Psoas muscle (tissue), 8 donors: ENCODE data around the gene TEX2. TPM values are rescaled to one million over a fixed set of nuclear protein-coding genes. Genes with fewer than 3 reads are reported as not detected.

Experiments
- ATAC-seq, 4 donors: fragments of 200-7000 bp; cut with Tn5 transposase; one replicate each; pipeline ENCODE4 v1.9.1; 2020; ENCODE audit warnings: moderate library complexity in 3 of 4, mild to moderate bottlenecking in 2 of 4
- DNase-seq, 2 donors: peaks; one replicate each; pipeline ENCODE4 v3.0.0-alpha.2; 2020
- H3K27ac ChIP-seq: fragments of 200-600 bp; one replicate; pipeline ENCODE4 v1.8.0; 2022
- H3K27me3 ChIP-seq, 3 donors: fragments of 200-600 bp in 1 of 3; one replicate each; pipeline versions ENCODE4 v1.6.1 to v1.8.0; 2013 to 2022; ENCODE audit warnings: low read length in 2 of 3, mild to moderate bottlenecking in 2 of 3, moderate library complexity in 1 of 3; ENCODE audit not compliant: insufficient read depth in 3 of 3
- H3K36me3 ChIP-seq, 2 donors: fragments of 200-600 bp in 1 of 2; one replicate each; pipeline versions ENCODE4 v1.6.1 to v1.8.0; 2013 to 2022; ENCODE audit warnings: low read depth in 1 of 2, mild to moderate bottlenecking in 1 of 2, moderate library complexity in 1 of 2; ENCODE audit not compliant: insufficient read depth in 1 of 2
- H3K4me1 ChIP-seq: fragments of 200-600 bp; one replicate; pipeline ENCODE4 v1.8.0; 2022
- H3K4me3 ChIP-seq: fragments of 200-600 bp; one replicate; pipeline ENCODE4 v1.8.0; 2022; ENCODE audit warnings: mild to moderate bottlenecking
- H3K9me3 ChIP-seq: fragments of 200-600 bp; one replicate; pipeline ENCODE4 v1.8.0; 2022
- WGBS, 3 donors: extraction: QIAGEN DNeasy Blood & Tissue Kit; methylation state at CpG; one replicate each; pipeline versions ENCODE4 v1.1.6 to v1.1.7; 2013; 5-methylcytosine and 5-hydroxymethylcytosine counted together
- intact Hi-C, 2 donors: fragments of 100-400 bp; cut with DNase I; formaldehyde crosslinking; loops; one replicate each; pipeline versions ENCODE4 v1.11.0 to v1.14.2; 2022
- polyA plus RNA-seq, 3 donors: library from polyadenylated mRNA; stranded (reverse); fragments of 200-250 nt; gene quantifications; one replicate each; pipeline ENCODE4 v1.2.3, GENCODE V29; 2013
- total RNA-seq, 4 donors: library from RNA; stranded (reverse); fragmentation: NEBNext Ultra II Directional in 2 of 4; extraction: Animal tissue kit (Norgen Biotek cat#: 25700) in 2 of 4; gene quantifications; one replicate each; pipeline versions ENCODE4 v1.2.1 to v1.2.4, GENCODE V29; 2021 to 2023
- TF ChIP-seq, protein P1 (sequence below): fragments of 200-600 bp; IDR thresholded peaks from one replicate; pipeline ENCODE4 v1.8.0; 2022; ENCODE audit warnings: antibody characterized with exemption
- donor health status: healthy with polysubstance abuse.
- donor health status: DM: no; HTN: no; CAD: no; lungs with moderate emphysema.
- donor health status: Bipolar disorder and iron deficiency.
- donor health status: healthy.
- donor health status: DM: yes; HTN: yes; CAD: no.
- donor health status: DM: no; HTN: no; CAD: no.
- donor health status: DM: no; HTN: no; CAD: no.
- donor health status: DM: yes; HTN: yes; CAD: no.

Gene TEX2
- total and polyA plus RNA-seq, 7 donors = 29.4 to 72.7 (median 52.8) TPM

DNA sequence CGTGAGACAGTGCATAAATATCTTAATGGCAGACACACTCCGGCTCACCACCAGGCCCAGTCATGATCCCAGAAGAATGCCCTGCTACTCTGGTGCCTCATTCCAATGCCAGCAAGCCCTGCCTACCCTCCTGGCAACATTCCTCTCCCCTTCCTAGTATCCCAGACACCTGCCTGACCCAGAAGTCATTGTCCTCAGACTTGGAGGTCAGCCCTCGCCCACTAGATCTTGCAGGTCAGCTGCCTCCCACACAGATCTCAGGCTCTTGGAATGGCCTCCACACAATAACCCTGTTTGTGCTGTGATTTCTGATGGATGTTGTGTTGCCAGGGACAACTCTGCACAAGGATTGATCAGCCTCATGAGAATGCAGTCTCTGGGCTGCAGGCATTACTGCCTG, 1.8 kb upstream of the TEX2 start:
- WGBS, 3 donors = 22 to 27% (median 26%) methylated on average over 3 of the region's 3 CpGs
- intact Hi-C loops = loop anchor here (5.0 kb wide), 3 partner anchors 48 to 118 kb away; no protein-coding TSS in a partner anchor
- ATAC-seq (peak; percentile 25 to 62 (median 36)), DNase-seq (no peak)
- TF ChIP-seq, protein P1, sequence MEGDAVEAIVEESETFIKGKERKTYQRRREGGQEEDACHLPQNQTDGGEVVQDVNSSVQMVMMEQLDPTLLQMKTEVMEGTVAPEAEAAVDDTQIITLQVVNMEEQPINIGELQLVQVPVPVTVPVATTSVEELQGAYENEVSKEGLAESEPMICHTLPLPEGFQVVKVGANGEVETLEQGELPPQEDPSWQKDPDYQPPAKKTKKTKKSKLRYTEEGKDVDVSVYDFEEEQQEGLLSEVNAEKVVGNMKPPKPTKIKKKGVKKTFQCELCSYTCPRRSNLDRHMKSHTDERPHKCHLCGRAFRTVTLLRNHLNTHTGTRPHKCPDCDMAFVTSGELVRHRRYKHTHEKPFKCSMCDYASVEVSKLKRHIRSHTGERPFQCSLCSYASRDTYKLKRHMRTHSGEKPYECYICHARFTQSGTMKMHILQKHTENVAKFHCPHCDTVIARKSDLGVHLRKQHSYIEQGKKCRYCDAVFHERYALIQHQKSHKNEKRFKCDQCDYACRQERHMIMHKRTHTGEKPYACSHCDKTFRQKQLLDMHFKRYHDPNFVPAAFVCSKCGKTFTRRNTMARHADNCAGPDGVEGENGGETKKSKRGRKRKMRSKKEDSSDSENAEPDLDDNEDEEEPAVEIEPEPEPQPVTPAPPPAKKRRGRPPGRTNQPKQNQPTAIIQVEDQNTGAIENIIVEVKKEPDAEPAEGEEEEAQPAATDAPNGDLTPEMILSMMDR = no peak
- H3K9me3 ChIP-seq = no peaks in the 10 kb centered on the region
- H3K27ac ChIP-seq = peak overlapping the region; percentile 98
- no peaks in the 10 kb centered on the region for H3K36me3 ChIP-seq
- H3K4me1 ChIP-seq = peaks cover 44% of the 10 kb centered on the region
- H3K4me3 ChIP-seq = no peak overlapping the region
- H3K27me3 ChIP-seq = no peaks in the 10 kb centered on the region

DNA sequence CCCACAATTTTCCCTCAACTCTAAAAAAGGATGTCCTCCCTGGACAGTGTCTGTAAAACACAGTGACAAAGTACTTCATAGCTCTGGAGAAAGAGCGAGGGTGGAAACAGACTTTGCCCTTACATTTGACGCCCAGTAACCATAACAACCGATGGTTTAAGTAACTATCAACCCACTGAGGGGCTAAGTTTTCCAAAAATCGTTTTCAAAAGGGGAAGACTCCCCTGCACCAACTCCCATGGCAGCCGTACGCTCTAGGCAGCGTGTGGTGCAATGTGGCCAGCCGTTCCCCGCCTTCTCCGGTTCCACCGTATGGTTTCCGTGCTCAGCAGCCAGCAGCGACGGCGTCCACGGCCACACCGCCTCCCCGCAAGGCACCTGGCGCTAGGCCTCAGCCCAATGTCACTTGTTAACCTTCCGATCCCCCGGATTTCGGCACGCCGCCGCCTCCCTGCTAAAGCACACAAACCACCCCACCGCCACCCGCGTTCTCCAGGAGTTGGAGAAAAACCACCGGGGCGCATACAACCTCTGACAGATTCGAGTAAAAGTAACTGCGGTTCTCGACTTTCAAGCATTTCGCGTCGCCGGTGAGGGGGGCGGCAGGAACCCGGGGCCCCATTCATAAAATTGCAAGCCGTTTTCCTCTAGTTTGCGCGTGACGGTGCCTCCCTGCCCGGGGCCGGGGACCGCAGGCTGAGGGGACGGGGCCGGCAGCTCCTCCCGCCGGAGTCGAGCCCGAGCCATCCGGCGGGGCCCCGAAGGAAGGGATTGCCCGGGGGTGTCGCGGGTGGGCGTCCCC, 661 bp downstream of the TEX2 start:
- TF ChIP-seq, protein P1 = no peak
- WGBS, 3 donors = 0 to 2% (median 1%) methylated on average over 52 to 59 of the region's 59 CpGs
- H3K9me3 ChIP-seq = no peaks in the 10 kb centered on the region
- ATAC-seq = peak; percentile 65 to 88 (median 78)
- H3K36me3 ChIP-seq = no peaks in the 10 kb centered on the region
- H3K4me1 ChIP-seq = peaks cover 54% of the 10 kb centered on the region
- no peaks in the 10 kb centered on the region for H3K27me3 ChIP-seq
- H3K27ac ChIP-seq = peak overlapping the region; percentile 98
- intact Hi-C loops = loop anchor here (1.0 to 5.0 kb wide), 4 partner anchors 45 to 115 kb away; no protein-coding TSS in a partner anchor
- H3K4me3 ChIP-seq = peak overlapping the region; percentile 97
- DNase-seq = peak; percentile 75 to 89

DNA sequence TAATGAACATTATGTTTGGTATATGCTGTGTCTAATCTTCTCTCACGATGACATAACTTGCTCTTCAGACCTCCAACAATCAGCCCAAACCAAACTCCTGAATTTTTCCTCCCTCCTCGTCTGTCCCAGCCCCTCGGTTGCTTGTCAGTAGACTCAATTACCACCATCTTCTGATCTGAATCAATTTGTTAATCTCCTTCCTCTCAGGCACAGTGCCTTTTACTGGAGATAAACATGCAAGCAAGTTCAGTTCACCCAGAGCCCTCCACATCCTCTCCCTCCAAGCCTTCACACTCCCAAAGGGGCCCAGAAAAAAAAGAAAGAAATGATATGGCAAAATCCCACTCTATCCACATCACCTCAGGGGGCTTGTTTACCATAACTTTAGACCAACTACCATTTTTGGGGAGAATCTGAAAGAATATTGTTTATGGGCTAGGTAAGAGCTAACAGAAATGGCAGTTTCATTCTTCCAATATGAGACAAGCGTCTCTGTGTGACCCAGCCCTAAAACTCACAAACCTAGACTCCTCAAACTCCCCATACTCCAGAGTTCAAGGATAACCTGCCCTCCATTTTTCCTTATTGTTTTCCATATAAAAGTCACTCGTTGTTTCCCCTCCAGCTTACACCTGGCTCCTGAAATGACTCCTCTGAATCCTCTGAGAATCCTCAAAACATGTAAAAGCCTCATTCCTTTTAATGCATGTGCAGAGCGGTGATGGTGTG, 1.5 kb downstream of the TEX2 start:
- DNase-seq (no peak), ATAC-seq (no peak)
- Histone ChIP-seq H3K36me3 (no peaks in the 10 kb centered on the region), H3K4me1 (peaks cover 61% of the 10 kb centered on the region), H3K9me3 (no peaks in the 10 kb centered on the region), H3K27ac (peak overlapping the region; percentile 98), H3K27me3 (no peaks in the 10 kb centered on the region), H3K4me3 (peak overlapping the region; percentile 97)
- WGBS, 3 donors = 28 to 54% (median 37%) methylated on average over 6 of the region's 6 CpGs
- intact Hi-C loops = loop anchor here (1.0 to 5.0 kb wide), 4 partner anchors 44 to 114 kb away; no protein-coding TSS in a partner anchor
- TF ChIP-seq, protein P1 = no peak

DNA sequence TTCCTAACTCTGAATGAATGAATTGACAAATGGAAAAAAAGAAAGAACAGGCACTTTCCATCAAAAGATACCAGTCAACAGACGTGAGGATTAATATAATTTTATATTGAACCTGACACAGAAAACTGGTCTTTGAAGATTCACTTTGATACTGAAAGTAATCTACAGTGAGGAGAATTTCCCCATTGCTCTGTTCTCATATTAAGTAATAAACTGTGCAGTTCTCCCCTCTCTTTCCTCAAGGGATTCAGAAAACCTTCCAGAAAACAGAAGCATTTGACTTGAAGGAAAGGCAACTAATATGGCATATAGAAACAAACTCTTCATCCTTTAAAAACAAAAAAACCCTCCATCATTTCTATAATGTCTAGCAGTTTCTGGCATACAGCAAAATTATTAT, 2.2 kb downstream of the TEX2 start:
- Histone ChIP-seq H3K36me3 (no peaks in the 10 kb centered on the region), H3K4me3 (peak overlapping the region; percentile 97), H3K27ac (peak overlapping the region; percentile 98), H3K9me3 (no peaks in the 10 kb centered on the region), H3K4me1 (peaks cover 65% of the 10 kb centered on the region), H3K27me3 (no peaks in the 10 kb centered on the region)
- TF ChIP-seq, protein P1 = no peak
- WGBS, 3 donors = 37 to 67% (median 60%) methylated on average over 1 of the region's 1 CpG
- intact Hi-C loops = loop anchor here (5.0 kb wide), 3 partner anchors 44 to 114 kb away; no protein-coding TSS in a partner anchor
- DNase-seq (no peak), ATAC-seq (no peak)
